K562 (cell line): ENCODE results near the gene TRIM14. TPM values are rescaled to one million over a fixed set of nuclear protein-coding genes. Genes with fewer than 3 reads are reported as not detected.

Experiments
- ATAC-seq: fragments of 200-7000 bp; cut with Tn5 transposase; 3 replicates; pipeline ENCODE4 v1.9.1; 2020; ENCODE audit warnings: moderate library complexity
- BruUV-seq: library from RNA; stranded (reverse); fragments of 400-500 nt; replicated peaks from 2 replicates; lab custom pipeline; 2021; lab: Mats Ljungman, UMichigan
- CTCF ChIA-PET: fragments of 300-600 bp; formaldehyde crosslinking; extraction: SDS; loops from one replicate; lab custom pipeline; 2021; ENCODE audit warnings: low intra/inter-chr PET ratio; lab: Yijun Ruan, JAX
- POLR2A ChIA-PET: fragments of 300-600, 350-650 bp; sonication (Branson Sonifier 250); formaldehyde crosslinking; extraction: SDS; loops from one replicate; lab custom pipeline; 2021; ENCODE audit warnings: antibody characterized with exemption, inconsistent platforms; lab: Yijun Ruan, JAX
- DNase-seq, 4 experiments: peaks; one replicate each; pipeline versions ENCODE4 v3.0.0 to v3.0.0-alpha.2; 2011 to 2018; ENCODE audit warnings: low spot score in 3 of 4, mixed read lengths in 3 of 4; ENCODE audit errors: extremely low read depth in 1 of 4
- FAIRE-seq: peaks from 2 replicates; lab custom pipeline; 2011; peaks lifted over from hg19 to GRCh38; lab: Jason Lieb, UNC
- H2AFZ ChIP-seq: 2 replicates; pipeline ENCODE4 v1.6.0; 2011; ENCODE audit warnings: low read depth, low read length, control low read depth, inconsistent platforms
- H3K27ac ChIP-seq: fragments of 200-600 bp; 3 replicates; pipeline ENCODE4 v1.8.0; 2011; ENCODE audit warnings: low read depth, mild to moderate bottlenecking, control low read depth, inconsistent platforms, low read length, moderate library complexity, mixed read lengths; ENCODE audit errors: extremely low read depth
- H3K27me3 ChIP-seq, 2 experiments: fragments of 300-600 bp in 1 of 2; 2 replicates in 1 of 2; 3 replicates in 1 of 2; pipeline versions ENCODE4 v1.6.0 to v1.8.0; 2011; ENCODE audit warnings: inconsistent platforms in 2 of 2, low read length in 2 of 2, mild to moderate bottlenecking in 1 of 2, mixed read lengths in 1 of 2, moderate library complexity in 1 of 2; ENCODE audit not compliant: control insufficient read depth in 2 of 2, insufficient read depth in 2 of 2
- H3K36me3 ChIP-seq: fragments of 300-600 bp; 3 replicates; pipeline ENCODE4 v1.8.0; 2011; ENCODE audit warnings: mild to moderate bottlenecking, low read length, inconsistent platforms; ENCODE audit not compliant: control insufficient read depth, insufficient read depth
- H3K4me1 ChIP-seq, 2 experiments: fragments of 200-600 bp in 1 of 2; replicated peaks in 1 of 2; 2 replicates in 1 of 2; 3 replicates in 1 of 2; pipeline versions ENCODE4 v1.5.1 to v1.8.0; 2011; ENCODE audit warnings: inconsistent platforms in 2 of 2, low read length in 2 of 2, mild to moderate bottlenecking in 1 of 2, mixed read lengths in 1 of 2, moderate library complexity in 1 of 2; ENCODE audit not compliant: control insufficient read depth in 2 of 2, insufficient read depth in 2 of 2
- H3K4me2 ChIP-seq: 2 replicates; pipeline ENCODE4 v1.6.1; 2011; ENCODE audit warnings: low read length, control low read depth, inconsistent platforms, mixed read lengths; ENCODE audit not compliant: insufficient read depth
- H3K4me3 ChIP-seq: fragments of 200-600 bp; sonication (generic), shearing (Covaris generic); 2 replicates; pipeline ENCODE4 v1.5.1; 2016; ENCODE audit warnings: control low read depth, inconsistent platforms
- H3K79me2 ChIP-seq: fragments of 200-600 bp; 3 replicates; pipeline ENCODE4 v1.8.0; 2011; ENCODE audit warnings: low read length, inconsistent platforms; ENCODE audit not compliant: control insufficient read depth, insufficient read depth
- H3K9ac ChIP-seq, 2 experiments: 2 replicates each; pipeline versions ENCODE4 v1.6.0 to v1.6.1; 2011; ENCODE audit warnings: low read depth in 2 of 2, low read length in 2 of 2, control low read depth in 1 of 2, inconsistent platforms in 1 of 2, mild to moderate bottlenecking in 1 of 2, mixed read lengths in 1 of 2; ENCODE audit not compliant: insufficient read depth in 1 of 2
- H3K9me1 ChIP-seq: one replicate; pipeline ENCODE4 v1.6.0; 2011; ENCODE audit warnings: inconsistent platforms, mild to moderate bottlenecking, low read length, moderate library complexity; ENCODE audit not compliant: control insufficient read depth, insufficient read depth
- H3K9me3 ChIP-seq: replicated peaks from 2 replicates; pipeline ENCODE4 v1.5.1; 2011; ENCODE audit warnings: low read depth, low read length, inconsistent platforms; ENCODE audit not compliant: control insufficient read depth, insufficient read depth
- H4K20me1 ChIP-seq: replicated peaks from 2 replicates; pipeline ENCODE4 v1.6.1; 2011; ENCODE audit warnings: low read length, inconsistent platforms, mixed read lengths; ENCODE audit not compliant: control insufficient read depth, insufficient read depth
- EP300 ChIP-seq: IDR thresholded peaks from 2 replicates; pipeline ENCODE4 v1.6.1; 2012; ENCODE audit warnings: low read length, improper control_type of control experiment
- HNRNPUL1 ChIP-seq: fragments of 200-400 bp; formaldehyde crosslinking; IDR thresholded peaks from 2 replicates; pipeline ENCODE4 v1.6.1; 2017; ENCODE audit warnings: low read length
- MAFK ChIP-seq: IDR thresholded peaks from 2 replicates; pipeline ENCODE4 v1.6.1; 2011; ENCODE audit warnings: low read length, improper control_type of control experiment
- MEF2D ChIP-seq: conservative IDR thresholded peaks from 2 replicates; pipeline ENCODE4 v1.6.1; 2016; ENCODE audit warnings: low read depth, missing genetic modification characterization, missing compliant biosample characterization
- NCOA4 ChIP-seq: fragments of 450-650 bp; IDR thresholded peaks from 2 replicates; pipeline ENCODE4 v1.6.1; 2018; ENCODE audit warnings: mild to moderate bottlenecking; ENCODE audit not compliant: partially characterized antibody
- RB1 ChIP-seq: fragments of 450-650 bp; IDR thresholded peaks from 2 replicates; pipeline ENCODE4 v1.6.1; 2017; ENCODE audit warnings: low read depth, mild to moderate bottlenecking
- TEAD1 ChIP-seq, 2 experiments: fragments of 450-650 bp in 1 of 2; sonication (generic) in 1 of 2; formaldehyde crosslinking; IDR thresholded peaks; 2 replicates each; pipeline versions ENCODE4 v1.4.0 to v1.8.0; 2020 to 2022; ENCODE audit warnings: mild to moderate bottlenecking in 2 of 2, missing genetic modification reagents in 1 of 2
- TSC22D4 ChIP-seq: fragments of 450-650 bp; IDR thresholded peaks from 2 replicates; pipeline ENCODE4 v1.6.1; 2016; ENCODE audit warnings: missing genetic modification characterization, missing biosample characterization, control low read depth
- ZNF239 ChIP-seq: fragments of 250-450 bp; sonication (Bioruptor Pico); IDR thresholded peaks from 2 replicates; pipeline ENCODE4 v1.4.0; 2020; ENCODE audit warnings: mild to moderate bottlenecking
- WGBS: fragments of 100-300 bp; shearing (Covaris generic); methylation state at CpG from one replicate; pipeline ENCODE4 v1.1.6; 2016; ENCODE audit warnings: low coverage, mixed read lengths; ENCODE audit not compliant: insufficient coverage; ENCODE audit errors: missing lambda C conversion rate; 5-methylcytosine and 5-hydroxymethylcytosine counted together
- in situ Hi-C: fragments of 300-500 bp; cut with MboI; formaldehyde crosslinking; loops from 4 replicates; pipeline ENCODE4 v1.15.0; 2018; ENCODE audit warnings: inconsistent platforms, mixed read lengths
- intact Hi-C: fragments of 100-400 bp; cut with micrococcal nuclease; formaldehyde crosslinking; loops from 2 replicates; pipeline ENCODE4 v1.14.2; 2022
- polyA plus RNA-seq, 8 experiments: library from polyadenylated mRNA; depleted of rRNA in 4 of 8; stranded (reverse) in 5 of 8; unstranded in 3 of 8; fragments of >200 nt; fragmentation: Nextera tagmentation in 2 of 8; fragmentation: Illumina TruSeq in 1 of 8; extraction: Ambion mirVana in 2 of 8; extraction: Trizol in 1 of 8; gene quantifications; 2 replicates each; pipeline versions ENCODE4 v1.2.1 to v1.2.3, GENCODE V29; 2011 to 2014; ENCODE audit warnings: inconsistent platforms in 1 of 8, missing spikeins in 1 of 8
- total RNA-seq, 7 experiments: library from RNA; depleted of rRNA in 6 of 7; stranded (reverse); fragments of >200 nt in 6 of 7; fragmentation: Illumina TruSeq in 2 of 7; extraction: Trizol in 2 of 7; gene quantifications; 2 replicates each; pipeline versions ENCODE4 v1.2.1 to v1.2.3, GENCODE V29; 2011 to 2021; ENCODE audit warnings: low replicate concordance in 1 of 7
- TF ChIP-seq, protein P1 (sequence below): fragments of 250-450 bp; sonication (Bioruptor Pico); IDR thresholded peaks from 2 replicates; pipeline ENCODE4 v1.5.0; 2021; ENCODE audit warnings: mild to moderate bottlenecking, moderate library complexity
- TF ChIP-seq, protein P2 (sequence below): fragments of 250-450 bp; sonication (Bioruptor Pico); IDR thresholded peaks from 2 replicates; pipeline ENCODE4 v1.5.0; 2022; ENCODE audit warnings: mild to moderate bottlenecking
- TF ChIP-seq, protein P3 (sequence below): fragments of 450-650 bp; formaldehyde crosslinking; conservative IDR thresholded peaks from 2 replicates; pipeline ENCODE4 v1.4.0; 2022; ENCODE audit warnings: mild to moderate bottlenecking, missing genetic modification characterization
- TF ChIP-seq, protein P4 (sequence below): fragments of 450-650 bp; IDR thresholded peaks from 2 replicates; pipeline ENCODE4 v1.7.1; 2018; ENCODE audit warnings: mild to moderate bottlenecking, low read depth; ENCODE audit not compliant: partially characterized antibody

TRIM14 gene
- total and polyA plus RNA-seq, 9 of the 15 experiments (the other 6 are each of a cell fraction or from before 2014, with no cell fraction given), result 7.6 to 41.0 (median 17.9) TPM

DNA sequence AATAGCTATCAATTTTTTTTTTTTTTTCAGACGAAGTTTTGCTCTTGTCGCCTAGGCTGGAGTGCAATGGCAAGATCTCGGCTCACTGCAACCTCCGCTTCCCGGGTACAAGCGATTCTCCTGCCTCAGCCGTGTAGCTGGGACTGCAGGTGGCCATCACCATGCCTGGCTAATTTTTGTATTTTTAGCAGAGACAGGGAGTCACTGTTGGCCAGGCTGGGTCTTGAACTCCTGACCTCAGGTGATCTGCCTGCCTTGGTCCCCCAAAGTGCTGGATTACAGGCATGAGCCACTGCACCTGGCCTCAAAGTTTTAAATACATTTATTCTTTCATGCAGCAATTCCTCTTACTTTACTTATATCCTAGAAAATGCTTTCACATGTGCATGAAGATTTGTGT is 17.6 kb downstream of the TRIM14 start:
- peaks cover 67% of the 10 kb centered on the region for H3K36me3 ChIP-seq
- no peaks in the 10 kb centered on the region for H3K4me1 ChIP-seq
- no peak overlapping the region for H3K27ac ChIP-seq
- H3K4me3 ChIP-seq, result no peak overlapping the region
- no peak for FAIRE-seq
- H2AFZ ChIP-seq, result no peak overlapping the region
- no peak overlapping the region for H3K4me2 ChIP-seq
- ChIA-PET CTCF (no interaction called here), POLR2A (interaction anchor here (0.7 to 1.6 kb wide), 3 partner anchors 13 to 701 kb away, joined by 3 read pairs; no protein-coding TSS in a partner anchor)
- H3K9ac ChIP-seq, result no peak overlapping the region
- H3K79me2 ChIP-seq, result no peaks in the 10 kb centered on the region
- ATAC-seq, result no peak
- no peak for DNase-seq
- no peaks in the 10 kb centered on the region for H4K20me1 ChIP-seq
- H3K9me1 ChIP-seq, result no peaks in the 10 kb centered on the region
- in situ Hi-C loops (no loop called here), intact Hi-C loops (no loop called here)
- BruUV-seq, result no TSS peak
- no peaks in the 10 kb centered on the region for H3K27me3 ChIP-seq
- 87% methylated on average over 7 of the region's 7 CpGs for WGBS
- H3K9me3 ChIP-seq, result no peaks in the 10 kb centered on the region
- TF ChIP-seq, protein P1, sequence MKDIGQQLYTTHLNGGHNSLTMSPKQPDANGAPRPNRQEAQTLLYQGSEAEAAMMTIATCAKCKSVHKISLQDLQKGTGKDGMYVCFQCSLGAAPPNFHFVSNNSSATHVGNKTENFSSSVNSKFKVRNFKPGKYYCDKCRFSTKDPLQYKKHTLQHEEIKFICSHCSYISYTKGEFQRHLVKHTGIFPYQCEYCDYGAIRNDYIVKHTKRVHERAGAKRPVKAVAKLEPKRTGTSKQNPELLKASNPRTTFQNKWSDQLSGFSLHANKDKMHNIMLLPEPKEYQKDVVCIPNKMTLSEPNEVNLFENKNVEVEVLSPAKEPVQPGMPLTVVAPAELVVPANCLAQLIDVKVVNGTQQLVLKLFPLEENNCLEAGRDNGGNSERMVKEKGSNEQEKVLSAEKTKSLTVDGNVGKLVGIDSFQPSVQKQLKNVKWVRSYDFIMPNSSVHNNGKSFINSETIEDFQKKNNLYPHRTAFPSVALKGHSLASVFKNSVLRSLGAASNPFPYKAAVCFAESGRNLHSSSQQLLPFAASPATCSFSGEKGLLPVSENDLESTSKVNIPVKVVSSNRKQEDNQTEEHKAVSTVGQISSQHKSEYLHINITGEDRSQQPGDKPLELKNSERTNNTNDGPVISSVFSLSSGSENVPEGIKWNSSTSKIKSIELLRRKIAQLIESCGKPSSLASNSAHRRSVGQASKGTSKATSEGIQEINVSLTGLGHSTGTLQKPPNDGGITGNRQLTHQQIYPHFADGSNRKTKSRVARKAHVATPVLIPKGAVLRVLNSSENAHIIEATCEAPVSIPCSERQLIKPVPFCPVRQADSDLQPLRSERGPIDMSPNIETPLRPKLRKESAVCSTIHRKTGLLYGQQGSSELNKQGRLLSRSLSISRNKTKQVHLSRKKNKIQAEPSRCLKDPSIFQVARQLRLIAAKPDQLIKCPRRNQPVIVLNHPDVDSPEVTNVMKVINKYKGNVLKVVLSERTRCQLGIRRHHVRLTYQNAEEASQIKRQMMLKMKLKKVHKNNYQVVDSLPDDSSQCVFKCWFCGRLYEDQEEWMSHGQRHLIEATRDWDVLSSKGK (CRISPR knock-in tag), result no peak
- TF ChIP-seq EP300, result no peak
- TF ChIP-seq NCOA4, result no peak
- no peak for TF ChIP-seq MAFK
- TF ChIP-seq, protein P2, sequence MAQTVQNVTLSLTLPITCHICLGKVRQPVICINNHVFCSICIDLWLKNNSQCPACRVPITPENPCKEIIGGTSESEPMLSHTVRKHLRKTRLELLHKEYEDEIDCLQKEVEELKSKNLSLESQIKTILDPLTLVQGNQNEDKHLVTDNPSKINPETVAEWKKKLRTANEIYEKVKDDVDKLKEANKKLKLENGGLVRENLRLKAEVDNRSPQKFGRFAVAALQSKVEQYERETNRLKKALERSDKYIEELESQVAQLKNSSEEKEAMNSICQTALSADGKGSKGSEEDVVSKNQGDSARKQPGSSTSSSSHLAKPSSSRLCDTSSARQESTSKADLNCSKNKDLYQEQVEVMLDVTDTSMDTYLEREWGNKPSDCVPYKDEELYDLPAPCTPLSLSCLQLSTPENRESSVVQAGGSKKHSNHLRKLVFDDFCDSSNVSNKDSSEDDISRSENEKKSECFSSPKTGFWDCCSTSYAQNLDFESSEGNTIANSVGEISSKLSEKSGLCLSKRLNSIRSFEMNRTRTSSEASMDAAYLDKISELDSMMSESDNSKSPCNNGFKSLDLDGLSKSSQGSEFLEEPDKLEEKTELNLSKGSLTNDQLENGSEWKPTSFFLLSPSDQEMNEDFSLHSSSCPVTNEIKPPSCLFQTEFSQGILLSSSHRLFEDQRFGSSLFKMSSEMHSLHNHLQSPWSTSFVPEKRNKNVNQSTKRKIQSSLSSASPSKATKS (CRISPR knock-in tag), result no peak
- TF ChIP-seq, protein P3, sequence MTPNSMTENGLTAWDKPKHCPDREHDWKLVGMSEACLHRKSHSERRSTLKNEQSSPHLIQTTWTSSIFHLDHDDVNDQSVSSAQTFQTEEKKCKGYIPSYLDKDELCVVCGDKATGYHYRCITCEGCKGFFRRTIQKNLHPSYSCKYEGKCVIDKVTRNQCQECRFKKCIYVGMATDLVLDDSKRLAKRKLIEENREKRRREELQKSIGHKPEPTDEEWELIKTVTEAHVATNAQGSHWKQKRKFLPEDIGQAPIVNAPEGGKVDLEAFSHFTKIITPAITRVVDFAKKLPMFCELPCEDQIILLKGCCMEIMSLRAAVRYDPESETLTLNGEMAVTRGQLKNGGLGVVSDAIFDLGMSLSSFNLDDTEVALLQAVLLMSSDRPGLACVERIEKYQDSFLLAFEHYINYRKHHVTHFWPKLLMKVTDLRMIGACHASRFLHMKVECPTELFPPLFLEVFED (CRISPR knock-in tag), result no peak
- no peak for TF ChIP-seq TSC22D4
- TF ChIP-seq ZNF239 (CRISPR knock-in tag), result no peak
- TF ChIP-seq TEAD1 (CRISPR knock-in tag; IDR thresholded peaks at IDR 0.05), result no peak
- TF ChIP-seq, protein P4, sequence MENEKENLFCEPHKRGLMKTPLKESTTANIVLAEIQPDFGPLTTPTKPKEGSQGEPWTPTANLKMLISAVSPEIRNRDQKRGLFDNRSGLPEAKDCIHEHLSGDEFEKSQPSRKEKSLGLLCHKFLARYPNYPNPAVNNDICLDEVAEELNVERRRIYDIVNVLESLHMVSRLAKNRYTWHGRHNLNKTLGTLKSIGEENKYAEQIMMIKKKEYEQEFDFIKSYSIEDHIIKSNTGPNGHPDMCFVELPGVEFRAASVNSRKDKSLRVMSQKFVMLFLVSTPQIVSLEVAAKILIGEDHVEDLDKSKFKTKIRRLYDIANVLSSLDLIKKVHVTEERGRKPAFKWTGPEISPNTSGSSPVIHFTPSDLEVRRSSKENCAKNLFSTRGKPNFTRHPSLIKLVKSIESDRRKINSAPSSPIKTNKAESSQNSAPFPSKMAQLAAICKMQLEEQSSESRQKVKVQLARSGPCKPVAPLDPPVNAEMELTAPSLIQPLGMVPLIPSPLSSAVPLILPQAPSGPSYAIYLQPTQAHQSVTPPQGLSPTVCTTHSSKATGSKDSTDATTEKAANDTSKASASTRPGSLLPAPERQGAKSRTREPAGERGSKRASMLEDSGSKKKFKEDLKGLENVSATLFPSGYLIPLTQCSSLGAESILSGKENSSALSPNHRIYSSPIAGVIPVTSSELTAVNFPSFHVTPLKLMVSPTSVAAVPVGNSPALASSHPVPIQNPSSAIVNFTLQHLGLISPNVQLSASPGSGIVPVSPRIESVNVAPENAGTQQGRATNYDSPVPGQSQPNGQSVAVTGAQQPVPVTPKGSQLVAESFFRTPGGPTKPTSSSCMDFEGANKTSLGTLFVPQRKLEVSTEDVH, result no peak
- no peak for TF ChIP-seq HNRNPUL1
- no peak for TF ChIP-seq MEF2D (tag)
- TF ChIP-seq RB1, result no peak
